GM12878 (cell line): ENCODE results near the gene TMEM109. TPM values are rescaled to one million over a fixed set of nuclear protein-coding genes. Genes with fewer than 3 reads are reported as not detected.

Source experiments
- ATAC-seq: fragments of 200-7000 bp; cut with Tn5 transposase; 3 replicates; pipeline ENCODE4 v1.9.1; 2020; ENCODE audit warnings: mild to moderate bottlenecking, moderate library complexity
- BruUV-seq: library from RNA; stranded (reverse); fragments of 400-500 nt; replicated peaks from 2 replicates; lab custom pipeline; 2021; lab: Mats Ljungman, UMichigan
- CTCF ChIA-PET: fragments of 300-600 bp; sonication (Branson Sonifier 250); formaldehyde crosslinking; extraction: SDS; loops from one replicate; lab custom pipeline; 2021; ENCODE audit warnings: inconsistent platforms; lab: Yijun Ruan, JAX
- POLR2A ChIA-PET: fragments of 350-600 bp; formaldehyde crosslinking; extraction: SDS; loops from one replicate; lab custom pipeline; 2021; ENCODE audit warnings: inconsistent platforms; lab: Charles Lee
- RAD21 ChIA-PET: fragments of 300-600 bp; sonication (Branson Sonifier 250); formaldehyde crosslinking; loops from one replicate; lab custom pipeline; 2023; ENCODE audit warnings: antibody characterized with exemption; ENCODE audit not compliant: unreplicated experiment; lab: Charles Lee
- SMC1A ChIA-PET: fragments of 300-600 bp; sonication (Branson Sonifier 250); formaldehyde crosslinking; loops from one replicate; lab custom pipeline; 2023; ENCODE audit not compliant: unreplicated experiment, uncharacterized antibody; lab: Charles Lee
- DNase-seq: peaks from one replicate; pipeline ENCODE4 v3.0.0-alpha.2; 2011; ENCODE audit warnings: low read depth, low spot score
- FAIRE-seq: peaks from 3 replicates; lab custom pipeline; 2011; peaks lifted over from hg19 to GRCh38; lab: Jason Lieb, UNC
- H2AFZ ChIP-seq: 2 replicates; pipeline ENCODE4 v1.6.0; 2011; ENCODE audit warnings: low read depth, low read length, control low read depth; ENCODE audit not compliant: control insufficient read depth
- H3K27ac ChIP-seq: 2 replicates; pipeline ENCODE4 v1.5.1; 2011; ENCODE audit warnings: control low read depth; ENCODE audit not compliant: control insufficient read depth, insufficient read depth
- H3K27me3 ChIP-seq, 2 experiments: replicated peaks in 1 of 2; 2 replicates each; pipeline versions ENCODE4 v1.6.0 to v1.6.1; 2011; ENCODE audit warnings: low read length in 1 of 2; ENCODE audit not compliant: control insufficient read depth in 2 of 2, insufficient read depth in 2 of 2
- H3K36me3 ChIP-seq, 2 experiments: 2 replicates each; pipeline ENCODE4 v1.5.1; 2011; ENCODE audit warnings: low read length in 1 of 2; ENCODE audit not compliant: control insufficient read depth in 2 of 2, insufficient read depth in 2 of 2
- H3K4me1 ChIP-seq: 2 replicates; pipeline ENCODE4 v1.6.1; 2011; ENCODE audit warnings: mild to moderate bottlenecking, low read length, moderate library complexity, mixed read lengths; ENCODE audit not compliant: control insufficient read depth, insufficient read depth
- H3K4me2 ChIP-seq: 2 replicates; pipeline ENCODE4 v1.6.0; 2011; ENCODE audit warnings: control low read depth; ENCODE audit not compliant: control insufficient read depth, insufficient read depth
- H3K4me3 ChIP-seq: fragments of 200-600 bp; sonication (generic); 2 replicates; pipeline ENCODE4 v1.5.1; 2016
- H3K79me2 ChIP-seq: 2 replicates; pipeline ENCODE4 v1.6.0; 2011; ENCODE audit warnings: low read length; ENCODE audit not compliant: control insufficient read depth, insufficient read depth
- H3K9ac ChIP-seq: 2 replicates; pipeline ENCODE4 v1.8.0; 2011; ENCODE audit warnings: low read length, control low read depth, mixed read lengths; ENCODE audit not compliant: control insufficient read depth, insufficient read depth
- H3K9me3 ChIP-seq: replicated peaks from 3 replicates; pipeline ENCODE4 v1.5.1; 2011; ENCODE audit warnings: mild to moderate bottlenecking, low read length; ENCODE audit not compliant: control insufficient read depth, insufficient read depth
- H4K20me1 ChIP-seq: 2 replicates; pipeline ENCODE4 v1.6.0; 2011; ENCODE audit not compliant: control insufficient read depth, insufficient read depth
- ATF3 ChIP-seq: IDR thresholded peaks from 2 replicates; pipeline ENCODE4 v1.6.1; 2011; ENCODE audit warnings: low read depth, mild to moderate bottlenecking, low read length, moderate library complexity, borderline replicate concordance; ENCODE audit errors: extremely low read depth
- CHD2 ChIP-seq: IDR thresholded peaks from 2 replicates; pipeline ENCODE4 v1.6.1; 2011; ENCODE audit warnings: low read depth, low read length, improper control_type of control experiment, borderline replicate concordance
- CREB1 ChIP-seq: IDR thresholded peaks from 2 replicates; pipeline ENCODE4 v1.6.1; 2012; ENCODE audit warnings: low read depth, mild to moderate bottlenecking, inconsistent platforms
- E2F8 ChIP-seq: fragments of 450-650 bp; IDR thresholded peaks from 2 replicates; pipeline ENCODE4 v1.6.1; 2018; ENCODE audit warnings: mild to moderate bottlenecking, low read depth, moderate library complexity; ENCODE audit not compliant: partially characterized antibody
- IRF4 ChIP-seq: IDR thresholded peaks from 2 replicates; pipeline ENCODE4 v1.6.1; 2011; ENCODE audit warnings: low read depth, low read length
- LARP7 ChIP-seq: fragments of 450-650 bp; IDR thresholded peaks from 2 replicates; pipeline ENCODE4 v1.6.1; 2017; ENCODE audit warnings: mild to moderate bottlenecking
- MEF2A ChIP-seq: IDR thresholded peaks from 2 replicates; pipeline ENCODE4 v1.6.1; 2011; ENCODE audit warnings: low read depth, mild to moderate bottlenecking, low read length, moderate library complexity; ENCODE audit not compliant: insufficient read depth
- MLLT1 ChIP-seq: fragments of 450-650 bp; IDR thresholded peaks from 2 replicates; pipeline ENCODE4 v1.6.1; 2016; ENCODE audit warnings: mild to moderate bottlenecking
- MTA3 ChIP-seq: IDR thresholded peaks from 2 replicates; pipeline ENCODE4 v1.6.1; 2012; ENCODE audit warnings: low read length, inconsistent platforms, borderline replicate concordance
- RFX5 ChIP-seq: IDR thresholded peaks from 2 replicates; pipeline ENCODE4 v1.6.1; 2011; ENCODE audit warnings: low read depth, low read length, improper control_type of control experiment
- SP1 ChIP-seq: IDR thresholded peaks from one replicate; pipeline ENCODE4 v1.6.1; 2011; ENCODE audit warnings: low read depth, low read length
- SPI1 ChIP-seq: IDR thresholded peaks from 2 replicates; pipeline ENCODE4 v1.6.1; 2011; ENCODE audit warnings: low read depth, mild to moderate bottlenecking, low read length, moderate library complexity, borderline replicate concordance; ENCODE audit not compliant: insufficient read depth
- SREBF1 ChIP-seq: IDR thresholded peaks from 2 replicates; pipeline ENCODE4 v1.6.1; 2012; ENCODE audit warnings: mild to moderate bottlenecking, low read length
- TAF1 ChIP-seq: IDR thresholded peaks from 2 replicates; pipeline ENCODE4 v1.6.1; 2011; ENCODE audit warnings: mild to moderate bottlenecking, low read depth, low read length, borderline replicate concordance
- WGBS: methylation state at CpG from one replicate; pipeline ENCODE4 v1.1.6; 2016; ENCODE audit warnings: low lambda C conversion rate; ENCODE audit not compliant: insufficient replicate concordance, insufficient coverage; ENCODE audit errors: missing lambda C conversion rate; 5-methylcytosine and 5-hydroxymethylcytosine counted together
- in situ Hi-C: fragments of 300-500 bp; cut with MboI; formaldehyde crosslinking; loops from 9 replicates; pipeline ENCODE4 v1.14.3; 2018; ENCODE audit warnings: mixed read lengths
- intact Hi-C: fragments of 100-400 bp; cut with micrococcal nuclease; formaldehyde crosslinking; loops from one replicate; pipeline ENCODE4 v1.14.2; 2022; ENCODE audit not compliant: unreplicated experiment
- polyA plus RNA-seq, 11 experiments: library from polyadenylated mRNA; depleted of rRNA in 4 of 11; unstranded in 6 of 11; stranded (reverse) in 5 of 11; fragments of >200 nt; fragmentation: Nextera tagmentation in 4 of 11; fragmentation: Illumina TruSeq in 1 of 11; extraction: Ambion mirVana in 4 of 11; extraction: Trizol in 1 of 11; gene quantifications; 1 replicate in 1 of 11; 2 replicates in 10 of 11; pipeline versions ENCODE4 v1.2.1 to v1.2.3, GENCODE V29; 2011 to 2016; ENCODE audit warnings: inconsistent platforms in 2 of 11, missing spikeins in 2 of 11, low read depth in 1 of 11
- total RNA-seq, 4 experiments: library from RNA; depleted of rRNA in 3 of 4; stranded (reverse); fragments of >200 nt in 3 of 4; fragmentation: Illumina TruSeq in 1 of 4; extraction: Trizol in 1 of 4; gene quantifications; 2 replicates each; pipeline versions ENCODE4 v1.2.1 to v1.2.3, GENCODE V29; 2013 to 2021

Gene TMEM109
- total and polyA plus RNA-seq, 10 of the 15 experiments (the other 5 are each of a cell fraction or from before 2014, with no cell fraction given), result 21.9 to 199 (median 85.2) TPM

GRCh38 chr11:60939301-60939700, 25.3 kb downstream of the TMEM109 start:
- CTCF ChIA-PET, result interaction anchor here (1.3 to 2.3 kb wide), 3 partner anchors 11 to 37 kb away, joined by 3 to 12 read pairs (median 3); no protein-coding TSS in a partner anchor
- no peaks in the 10 kb centered on the region for H3K27me3 ChIP-seq
- no peak overlapping the region for H2AFZ ChIP-seq
- POLR2A ChIA-PET, result interaction anchor here (1.4 kb wide), 1 partner anchor 10 kb away, joined by 9 read pairs; no protein-coding TSS in a partner anchor
- H3K9me3 ChIP-seq, result no peaks in the 10 kb centered on the region
- in situ Hi-C loops, result no loop called here
- H3K4me2 ChIP-seq, result no peak overlapping the region
- H4K20me1 ChIP-seq, result no peaks in the 10 kb centered on the region; the same call in 1 of the 2 replicates
- H3K4me1 ChIP-seq, result peaks cover 8% of the 10 kb centered on the region
- WGBS, result 86% methylated on average over 7 of the region's 7 CpGs
- no TSS peak for BruUV-seq
- intact Hi-C loops, result no loop called here
- DNase-seq, result no peak
- no peak overlapping the region for H3K27ac ChIP-seq
- FAIRE-seq, result no peak
- H3K79me2 ChIP-seq, result peaks cover 3% of the 10 kb centered on the region
- no peak for ATAC-seq
- RAD21 ChIA-PET, result interaction anchor here (1.7 kb wide), 1 partner anchor 8 kb away, joined by 5 read pairs; no protein-coding TSS in a partner anchor
- no peak for TF ChIP-seq SP1
- TF ChIP-seq MLLT1, result no peak
- no peak for TF ChIP-seq LARP7
- TF ChIP-seq TAF1, result no peak
- no peak for TF ChIP-seq RFX5
- no peak for TF ChIP-seq IRF4
- no peak for TF ChIP-seq ATF3
- TF ChIP-seq MTA3, result no peak
- TF ChIP-seq SREBF1, result no peak
- TF ChIP-seq CHD2, result no peak
- no peak for TF ChIP-seq SPI1
- no peak for TF ChIP-seq E2F8
- TF ChIP-seq MEF2A, result no peak
- no peak for TF ChIP-seq CREB1
- peaks cover 25 to 34% of the 10 kb centered on the region in 2 experiments for H3K36me3 ChIP-seq
- H3K4me3 ChIP-seq, result no peak overlapping the region
- SMC1A ChIA-PET, result interaction anchor here (0.7 to 1.6 kb wide), 6 partner anchors 11 to 95 kb away, joined by 3 to 5 read pairs (median 3); no protein-coding TSS in a partner anchor
- H3K9ac ChIP-seq, result no peak overlapping the region
